A549 treated with AZD9567 at 1 μM for 4 hours (cell line): Measurements from ENCODE around the gene KAZALD1. TPM values are rescaled to one million over a fixed set of nuclear protein-coding genes. Genes with fewer than 3 reads are reported as not detected.

ENCODE experiments used
- total RNA-seq: library from RNA; stranded (reverse); fragments of 200-300 nt; extraction: Qiagen RNA extraction; gene quantifications from 5 replicates; pipeline ENCODE4 v1.2.3, GENCODE V29; 2022; ENCODE audit not compliant: insufficient read depth

KAZALD1 gene, protein sequence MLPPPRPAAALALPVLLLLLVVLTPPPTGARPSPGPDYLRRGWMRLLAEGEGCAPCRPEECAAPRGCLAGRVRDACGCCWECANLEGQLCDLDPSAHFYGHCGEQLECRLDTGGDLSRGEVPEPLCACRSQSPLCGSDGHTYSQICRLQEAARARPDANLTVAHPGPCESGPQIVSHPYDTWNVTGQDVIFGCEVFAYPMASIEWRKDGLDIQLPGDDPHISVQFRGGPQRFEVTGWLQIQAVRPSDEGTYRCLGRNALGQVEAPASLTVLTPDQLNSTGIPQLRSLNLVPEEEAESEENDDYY
- 2.1 to 3.1 TPM (median 2.6 TPM) in 4 of 5 replicates, not detected in the other for total RNA-seq

DNA sequence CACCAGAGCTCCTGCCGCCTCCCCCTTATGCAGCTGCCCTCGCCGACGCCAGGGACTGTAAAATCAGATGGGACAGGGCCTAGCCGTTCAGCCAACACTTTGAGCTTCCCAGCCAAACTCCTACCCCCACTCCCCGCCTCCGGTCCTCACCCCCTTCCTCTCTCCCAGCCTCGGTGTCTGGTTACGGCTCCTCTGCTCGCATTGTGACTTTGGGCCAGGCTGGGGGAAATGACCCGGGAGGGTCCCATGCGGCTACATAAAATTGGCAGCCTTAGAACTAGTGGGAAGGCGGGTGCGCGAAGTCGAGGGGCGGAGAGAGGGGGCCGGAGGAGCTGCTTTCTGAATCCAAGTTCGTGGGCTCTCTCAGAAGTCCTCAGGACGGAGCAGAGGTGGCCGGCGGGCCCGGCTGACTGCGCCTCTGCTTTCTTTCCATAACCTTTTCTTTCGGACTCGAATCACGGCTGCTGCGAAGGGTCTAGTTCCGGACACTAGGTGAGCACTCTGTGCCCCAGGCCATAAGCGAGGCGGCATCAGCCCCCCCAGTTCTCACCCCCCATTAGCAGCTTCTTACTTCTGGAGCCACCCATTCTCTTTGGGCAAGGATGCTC is at the start of gene KAZALD1:
TSS of gene KAZALD1 (plus strand) at position 366 of the 608 bp plus-strand sequence. CDS start 604 bp downstream, outside the sequence.

DNA sequence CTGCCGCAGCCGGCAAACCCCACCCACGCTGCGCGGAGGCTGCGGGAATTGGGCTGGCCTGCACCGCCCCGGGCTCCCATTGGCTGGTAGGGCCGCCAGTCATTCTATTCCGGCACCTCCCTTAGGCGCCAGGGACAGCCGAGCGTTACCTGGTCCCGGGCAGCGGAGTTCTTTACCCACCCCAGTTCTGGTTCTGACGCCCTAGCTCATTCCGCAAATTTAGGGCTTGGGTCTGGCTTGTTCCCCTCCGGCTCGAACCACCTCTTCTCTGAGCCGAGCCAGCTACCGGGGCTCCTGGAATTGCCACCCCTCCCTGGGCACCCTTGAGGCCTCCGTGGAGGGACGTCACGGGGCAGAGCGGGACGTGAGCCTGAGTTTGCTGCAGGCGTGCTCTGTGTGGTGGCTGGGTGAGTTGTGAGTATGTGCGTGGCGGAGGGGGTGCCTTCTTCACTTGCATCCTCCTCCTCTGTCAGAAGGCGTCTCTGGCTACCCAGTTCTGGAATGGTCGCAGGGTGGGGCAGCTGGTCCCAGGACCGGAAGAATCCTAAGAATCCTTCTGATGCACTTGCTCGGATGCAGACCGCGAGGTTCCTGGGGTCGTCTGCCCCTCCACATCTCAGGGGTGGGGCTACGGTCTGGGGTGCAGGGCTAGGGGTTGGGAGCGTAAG is 30.5 kb upstream of the KAZALD1 start, which contains the start of the genes PDZD7 and SFXN3:
TSS of gene PDZD7 (minus strand) at position 2 of the 668 bp plus-strand sequence. CDS start 910 bp downstream, outside the sequence.
TSS of gene SFXN3 (plus strand) at position 107 of the 668 bp plus-strand sequence. CDS start 3,461 bp downstream, outside the sequence.

Other genes with a start within 250 kb of the KAZALD1 start
- gene SLF2, start 149.0 kb upstream of the KAZALD1 start, total RNA-seq, result 8.7 to 11.4 TPM (median 10.2 TPM) in 5 replicates
- 7.4 to 11.0 TPM (median 7.9 TPM) in 5 replicates for gene SEMA4G, start 92.5 kb upstream of the KAZALD1 start, total RNA-seq
- 54.7 to 98.8 TPM (median 94.2 TPM) in 5 replicates for gene MRPL43, start 74.5 kb upstream of the KAZALD1 start, total RNA-seq
- 37.7 to 43.8 TPM (median 40.0 TPM) in 5 replicates for gene TWNK, start 74.4 kb upstream of the KAZALD1 start, total RNA-seq
- 24.4 to 42.4 TPM (median 40.1 TPM) in 5 replicates for gene LZTS2, start 62.2 kb upstream of the KAZALD1 start, total RNA-seq
- 0.73 to 1.1 TPM (median 1.0 TPM) in 4 of 5 replicates, not detected in the other for gene PDZD7, start 30.9 kb upstream of the KAZALD1 start, total RNA-seq
- 36.8 to 47.7 TPM (median 45.4 TPM) in 5 replicates for gene SFXN3, start 30.8 kb upstream of the KAZALD1 start, total RNA-seq
- gene TLX1, start 69.3 kb downstream of the KAZALD1 start, total RNA-seq, result not detected in 5 replicates
- gene LBX1, start 167.5 kb downstream of the KAZALD1 start, total RNA-seq, result not detected in 5 replicates